Hippocampal formation (tissue), 2 donors: Measurements from ENCODE around the gene ANKS3.

Source experiments
- DNase-seq, 2 donors: peaks; one replicate each; lab custom pipeline; 2025; lab: John Stamatoyannopoulos, UW

ANKS3 gene

DNA sequence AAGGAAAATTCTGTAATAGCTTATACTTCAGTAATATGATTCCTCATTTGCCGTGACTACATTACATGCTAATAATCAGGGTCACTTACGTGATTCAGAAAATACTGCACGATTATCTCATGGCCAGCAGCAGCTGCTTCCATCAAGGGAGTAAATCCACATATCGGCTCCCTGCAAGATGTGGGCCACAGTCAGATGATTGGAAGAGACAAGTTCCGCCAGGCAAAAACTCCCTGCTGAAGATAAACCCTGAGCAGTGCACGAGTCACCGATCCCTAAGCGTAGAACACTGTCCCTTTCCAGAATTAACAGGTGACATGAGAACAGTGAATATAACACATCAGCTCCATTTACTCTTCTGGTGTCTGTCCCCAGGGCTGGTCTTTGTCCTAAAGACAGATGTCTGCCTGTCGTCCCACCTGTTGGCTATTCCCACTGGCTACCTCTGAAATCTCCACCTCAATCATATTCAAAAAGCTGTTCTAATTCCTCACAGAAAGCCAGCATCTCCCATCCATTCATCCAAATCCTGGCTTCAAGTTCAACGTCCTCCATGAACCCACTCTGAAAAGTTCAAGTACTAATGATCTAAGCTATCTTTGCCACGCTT lies 9.3 kb downstream of the ANKS3 start:
- DNase-seq = no peak

DNA sequence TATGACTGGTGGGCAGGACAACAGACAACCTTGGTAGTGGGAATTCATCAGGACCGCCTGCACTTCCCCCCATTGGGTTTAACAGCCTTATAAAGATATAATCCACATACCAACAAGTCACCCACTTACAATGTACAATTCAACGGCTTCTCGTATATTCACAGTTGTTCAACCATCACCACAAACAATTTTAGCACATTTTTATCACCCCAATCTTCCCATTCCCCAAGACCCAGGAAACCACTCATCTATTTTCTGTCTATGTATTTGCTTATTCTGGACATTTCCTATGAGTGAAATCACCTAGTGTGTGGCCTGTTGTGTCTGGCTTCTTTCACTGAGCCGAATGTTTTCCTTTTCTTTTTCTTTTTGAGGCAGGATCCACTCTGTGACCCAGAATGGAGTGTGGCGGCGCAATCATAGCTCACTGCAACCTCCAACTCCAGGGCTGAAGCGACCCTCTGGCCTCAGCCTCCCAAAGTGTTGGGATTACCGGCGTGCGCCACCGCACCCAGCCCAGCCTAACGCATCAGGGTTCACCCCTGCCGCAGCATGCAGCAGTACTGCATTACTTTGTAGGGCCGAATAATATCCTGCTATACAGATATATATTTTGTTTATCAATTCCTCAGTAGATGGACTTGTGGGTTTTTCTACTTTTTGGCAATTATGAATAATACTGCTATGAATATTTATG lies 10.9 kb downstream of the ANKS3 start:
- DNase-seq = no peak

DNA sequence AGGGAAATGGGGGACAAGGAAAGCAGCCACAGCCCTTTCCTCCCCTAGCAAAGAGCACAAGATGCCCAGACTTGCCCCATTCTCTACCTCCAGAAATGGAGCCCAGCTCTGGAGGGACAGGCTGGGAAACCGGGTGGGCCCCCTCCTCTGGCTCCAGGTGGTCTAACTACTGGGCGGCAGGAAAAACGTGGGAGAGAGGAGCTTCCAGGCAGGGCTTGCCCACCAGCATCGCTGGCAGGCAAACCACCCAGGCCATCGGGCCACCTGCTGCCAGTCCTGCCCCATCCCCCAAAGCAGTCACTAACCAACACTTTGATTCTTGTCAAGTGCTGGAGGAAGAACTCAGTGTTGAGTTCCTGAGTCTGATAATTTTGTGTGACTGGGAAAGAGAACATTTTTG lies 15.6 kb downstream of the ANKS3 start:
- no peak for DNase-seq

DNA sequence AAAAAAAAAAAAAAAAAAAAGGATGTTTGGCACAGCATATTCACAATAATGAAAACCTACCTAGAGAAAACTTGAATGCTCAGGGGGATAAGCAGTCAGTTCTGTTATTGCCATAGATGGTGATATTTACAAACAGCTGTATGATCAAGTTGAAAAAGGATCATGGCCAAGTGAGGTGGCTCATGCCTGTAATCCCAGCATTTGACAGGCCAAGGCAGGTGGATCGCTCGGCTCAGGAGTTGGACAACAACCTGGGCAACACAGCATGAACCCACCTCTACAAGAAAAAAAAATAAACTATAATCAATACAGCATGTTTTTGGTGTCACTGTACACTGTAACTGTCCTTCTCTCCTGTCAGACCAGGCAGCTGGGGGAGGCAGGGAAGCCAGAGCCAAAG lies 19.1 kb downstream of the ANKS3 start:
- DNase-seq = no peak

DNA sequence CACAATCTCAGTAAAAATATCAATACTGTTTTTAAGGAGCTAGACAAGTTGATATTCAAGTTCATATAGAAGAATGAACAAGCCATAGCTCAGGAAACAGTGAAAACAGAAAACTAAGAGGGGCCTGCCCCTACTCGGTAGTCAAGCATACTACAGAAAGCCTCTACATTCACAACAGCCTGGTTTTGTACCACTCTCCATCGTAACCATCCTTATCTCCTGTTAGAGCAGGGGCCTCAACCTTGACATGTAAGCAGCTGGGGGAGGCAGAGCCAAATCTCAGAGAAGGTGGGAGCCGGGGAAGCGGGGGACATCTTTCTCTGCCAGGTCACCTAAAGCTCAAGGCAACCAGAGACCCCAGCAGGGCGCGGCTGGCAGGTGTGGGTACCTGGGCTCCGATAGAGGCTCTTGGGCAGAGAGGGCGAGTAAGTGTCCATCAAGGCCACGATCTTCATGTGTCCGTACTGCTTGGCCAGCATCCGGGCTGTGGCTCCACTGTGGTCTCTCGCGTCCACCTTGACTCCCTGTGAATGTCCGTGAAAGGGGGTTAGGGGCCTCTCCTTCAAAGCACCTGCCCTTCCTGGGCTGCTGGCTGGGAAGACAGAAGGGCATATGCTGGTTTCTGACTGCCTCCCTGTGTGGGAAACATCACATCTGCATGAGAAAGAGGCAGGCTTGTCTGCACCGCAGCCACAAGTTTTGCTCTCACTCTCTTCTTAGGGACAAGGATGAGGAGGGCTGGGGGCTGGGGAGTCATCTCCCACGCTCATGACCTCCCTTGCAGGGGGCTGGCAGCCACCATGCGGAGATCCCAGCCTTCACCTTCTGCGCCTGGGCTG lies 20.2 kb downstream of the ANKS3 start:
- DNase-seq = no peak

DNA sequence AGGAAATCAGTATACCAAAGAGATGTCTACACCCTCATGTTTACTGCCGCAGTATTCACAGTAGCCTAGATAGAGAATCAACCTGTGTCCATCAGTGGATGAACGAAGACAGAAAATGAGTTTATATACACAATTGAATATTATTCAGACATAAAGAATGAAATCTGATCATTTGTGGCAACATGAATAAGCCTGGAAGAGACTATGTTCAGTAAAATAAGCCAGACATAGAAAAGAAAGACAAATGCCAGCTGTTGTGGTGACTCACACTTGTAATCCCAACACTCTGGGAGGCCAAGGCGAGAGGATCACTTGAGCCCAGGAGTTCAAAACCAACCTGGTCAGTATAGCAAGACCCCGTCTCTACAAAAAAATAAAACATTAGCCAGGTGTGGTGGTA lies 24.6 kb downstream of the ANKS3 start:
- no peak for DNase-seq

DNA sequence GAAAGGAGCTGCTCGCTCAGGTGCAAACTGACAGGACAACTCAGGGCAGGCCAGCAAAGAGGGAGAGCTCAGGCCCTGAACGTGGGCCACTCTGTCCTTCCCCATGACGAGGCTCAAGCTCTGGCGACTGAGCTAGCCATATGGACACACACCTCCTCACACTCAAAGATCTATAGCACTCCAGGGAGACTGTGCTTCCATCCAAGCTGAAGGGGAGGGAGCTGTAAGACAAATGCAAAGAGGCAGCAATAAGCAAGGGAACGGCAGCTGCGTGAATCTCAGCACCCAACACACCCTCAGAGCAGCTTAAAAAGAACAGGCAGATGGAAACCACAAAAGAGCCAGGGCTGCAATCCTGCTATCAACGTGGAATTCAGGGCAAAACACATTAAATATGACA lies 27.2 kb downstream of the ANKS3 start:
- DNase-seq = peak in 1 of 2 donors; percentile 34

DNA sequence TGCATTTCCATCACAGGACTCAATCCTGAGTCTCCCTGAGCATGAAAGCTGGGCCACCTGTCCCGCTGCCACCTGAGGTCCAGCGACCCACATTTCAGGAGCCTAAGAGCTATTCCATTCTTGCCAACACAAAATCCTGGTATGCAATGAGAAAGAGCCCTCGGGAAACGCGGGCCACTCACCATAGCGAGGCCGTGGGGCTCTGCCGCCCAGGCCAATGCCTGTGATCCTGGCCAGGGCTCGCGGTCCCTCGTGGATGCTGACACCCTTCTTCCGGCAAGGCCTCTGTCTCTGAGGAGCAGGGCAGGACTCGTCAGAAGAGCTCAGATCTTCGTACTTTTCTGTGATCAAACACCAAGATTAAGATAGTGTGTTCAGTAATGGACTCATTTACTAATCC lies 29.2 kb downstream of the ANKS3 start:
- no peak for DNase-seq

DNA sequence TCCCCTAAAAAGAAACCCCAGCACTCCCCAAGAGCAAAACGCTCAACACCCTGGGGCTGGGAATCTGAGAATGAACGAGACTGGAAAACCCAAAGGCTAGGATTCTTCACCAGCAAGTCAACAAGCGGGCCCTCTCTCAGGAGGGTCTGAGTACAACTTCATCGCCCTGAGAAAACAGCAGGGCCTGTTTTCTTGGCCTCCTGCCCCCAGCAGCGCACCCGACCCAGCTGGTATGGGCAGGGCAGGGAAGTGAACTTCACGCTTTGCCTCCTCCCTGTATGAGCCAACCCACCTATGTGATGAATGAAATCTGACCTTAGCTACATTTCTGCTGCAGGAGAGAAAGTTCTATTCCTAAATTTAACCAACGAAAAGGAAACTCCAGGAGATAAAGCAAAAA lies 29.6 kb downstream of the ANKS3 start:
- no peak for DNase-seq

DNA sequence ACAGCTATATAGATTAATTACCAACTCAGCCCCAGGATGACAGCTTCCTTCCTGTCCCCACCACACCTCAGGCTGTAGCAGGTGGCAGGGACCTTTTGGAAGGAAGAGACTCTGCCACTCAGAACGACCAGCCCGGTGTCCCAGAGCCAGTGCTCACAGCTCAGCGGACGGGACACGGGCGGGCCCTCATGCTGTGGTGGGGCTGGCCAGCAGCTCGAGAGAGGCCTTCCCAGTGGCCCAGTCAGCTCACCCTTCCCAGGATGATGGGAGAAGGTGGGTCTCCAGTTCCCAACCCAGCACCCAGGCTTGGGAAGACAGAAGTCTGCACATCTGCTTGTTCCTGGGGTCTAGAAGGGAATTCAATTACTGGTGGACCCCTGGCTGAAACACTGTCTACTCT lies 30.2 kb downstream of the ANKS3 start:
- DNase-seq = no peak

DNA sequence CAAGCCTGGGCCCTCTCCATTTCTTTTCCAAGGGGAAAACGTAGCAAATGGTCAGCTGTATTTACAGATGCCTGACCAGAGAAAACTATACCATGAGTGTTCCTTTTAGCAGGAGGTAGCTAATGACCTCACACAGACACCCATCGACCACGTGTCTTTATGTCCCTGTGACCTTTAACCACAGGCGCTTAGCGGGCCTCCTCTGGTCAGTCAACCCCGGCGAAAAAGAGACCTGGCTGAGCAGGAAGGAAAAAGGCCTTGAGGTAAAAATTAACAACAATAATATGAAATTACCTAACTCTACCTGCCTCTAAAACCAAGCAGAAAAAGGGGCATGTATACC lies 31.6 kb downstream of the ANKS3 start:
- DNase-seq = no peak

DNA sequence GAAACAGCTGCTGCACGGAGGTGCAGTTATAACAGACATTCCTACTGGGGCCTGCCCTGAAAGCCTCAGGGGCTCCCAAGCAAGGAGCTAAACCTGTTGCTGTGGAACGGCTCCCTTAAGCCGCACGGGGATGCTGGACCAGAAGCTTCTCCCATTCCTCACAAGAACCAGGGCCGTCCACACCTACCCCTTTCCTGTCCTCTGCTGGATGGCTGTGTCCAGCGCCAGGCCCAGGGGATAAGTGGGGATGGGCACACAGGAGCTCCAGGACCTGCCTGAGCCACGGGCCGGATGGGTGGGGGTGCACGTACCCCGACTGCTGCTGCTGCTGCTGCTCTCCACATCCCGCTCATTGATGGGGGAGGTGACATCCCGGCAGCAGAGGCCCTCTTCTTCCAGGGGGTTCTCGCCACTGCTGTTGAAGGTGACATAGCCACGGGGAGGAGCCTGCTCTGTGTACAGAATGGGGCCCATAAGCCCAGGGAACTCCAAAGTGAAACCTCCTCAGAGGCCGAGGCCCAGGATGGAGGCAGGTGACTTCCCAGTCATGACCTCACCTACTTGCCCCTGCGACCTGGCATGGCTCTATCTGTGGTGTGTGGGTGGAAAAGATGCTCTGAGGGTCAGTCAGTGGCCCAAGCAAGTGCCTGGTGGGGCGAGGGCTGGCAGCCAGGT lies 32.1 kb downstream of the ANKS3 start:
- no peak for DNase-seq

DNA sequence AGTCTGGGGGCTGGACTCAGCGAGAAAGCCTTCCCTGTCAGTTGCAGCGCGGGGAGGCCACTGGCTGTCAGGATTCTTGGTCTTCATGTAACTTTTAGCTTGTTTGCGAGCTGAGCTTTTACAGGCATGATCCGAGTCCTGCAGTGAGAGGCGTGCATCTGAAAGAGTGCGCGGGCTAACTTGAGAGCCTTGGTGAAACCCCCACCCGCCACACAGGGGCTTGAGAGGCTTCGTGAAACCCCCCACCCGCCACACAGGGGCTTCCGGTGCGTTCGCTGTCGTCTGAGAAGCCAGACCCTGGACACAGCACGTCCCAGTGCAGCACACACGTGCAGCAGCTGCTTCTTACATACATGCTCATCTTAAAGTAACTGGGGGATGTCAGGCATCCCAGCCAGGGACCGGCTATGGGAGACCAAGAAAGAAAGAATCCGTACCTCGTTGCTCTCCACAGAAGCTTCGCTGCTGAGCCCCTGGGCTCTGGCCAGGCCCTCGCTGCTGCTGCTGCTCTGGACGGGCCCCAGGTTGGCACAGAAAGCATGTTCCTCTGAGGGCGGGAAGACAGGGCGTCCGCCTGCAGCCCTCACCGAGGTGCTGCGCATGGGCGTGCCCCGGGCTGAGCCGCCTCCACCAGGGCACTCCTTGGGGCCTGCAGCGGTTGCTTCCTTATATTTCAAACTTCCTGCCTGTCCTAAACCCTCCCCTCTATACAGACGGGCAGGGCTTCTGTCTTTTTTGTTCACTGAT lies 32.9 kb downstream of the ANKS3 start:
- no peak for DNase-seq

DNA sequence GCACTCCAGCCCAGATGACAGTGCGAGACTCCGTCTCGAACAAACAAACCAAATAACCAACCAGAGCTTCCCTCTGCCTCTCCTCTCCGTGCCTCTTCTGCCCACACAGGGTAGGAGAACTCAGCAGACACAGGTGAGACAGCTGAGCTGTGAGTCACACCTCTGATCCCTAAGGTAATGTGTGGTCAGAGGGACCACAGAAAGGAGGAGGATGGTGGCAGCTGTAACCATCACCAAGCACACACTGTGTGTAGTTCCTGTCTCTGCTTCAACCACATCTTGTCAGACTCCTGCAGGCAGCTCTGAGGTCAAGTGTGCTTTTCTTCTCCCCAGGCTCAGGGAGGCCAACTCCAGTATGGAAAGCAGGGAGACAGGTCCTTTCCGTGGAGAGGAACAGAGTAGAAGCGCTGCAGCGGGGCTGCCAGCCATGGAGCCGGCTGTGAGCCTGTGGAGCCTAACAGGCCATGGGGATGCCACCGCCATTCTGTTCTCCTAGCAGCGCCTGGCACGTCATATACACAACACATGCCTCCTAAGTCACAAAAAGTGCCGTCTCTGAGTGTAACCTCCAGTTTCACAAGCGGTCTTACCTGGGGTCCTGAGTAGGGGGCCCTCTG lies 33.6 kb downstream of the ANKS3 start:
- no peak for DNase-seq

DNA sequence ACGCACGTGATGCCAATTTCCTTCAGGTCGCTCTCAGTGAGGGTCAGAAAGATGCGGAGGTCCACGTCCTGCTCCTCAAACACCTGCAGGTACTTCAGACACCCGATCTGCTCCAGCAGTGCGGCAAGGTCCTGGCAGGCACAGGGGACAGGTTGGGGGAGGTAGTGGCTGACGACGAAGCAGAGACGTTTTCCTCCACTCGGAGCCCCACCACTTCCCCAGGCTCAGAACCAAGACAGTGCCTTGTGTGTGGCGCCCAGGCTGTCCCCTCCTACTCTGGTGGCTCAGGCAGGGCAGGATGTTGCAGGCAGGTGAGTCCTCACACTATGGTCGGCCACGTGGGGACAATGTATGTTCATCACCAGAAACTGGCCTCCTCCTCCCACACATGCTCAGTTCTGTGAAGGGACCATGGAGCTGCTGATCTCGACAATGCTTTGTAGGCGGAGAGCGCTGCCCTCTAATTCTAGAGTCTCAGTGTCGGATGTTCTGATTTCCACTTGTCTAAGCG lies 35.0 kb downstream of the ANKS3 start:
- DNase-seq = no peak

DNA sequence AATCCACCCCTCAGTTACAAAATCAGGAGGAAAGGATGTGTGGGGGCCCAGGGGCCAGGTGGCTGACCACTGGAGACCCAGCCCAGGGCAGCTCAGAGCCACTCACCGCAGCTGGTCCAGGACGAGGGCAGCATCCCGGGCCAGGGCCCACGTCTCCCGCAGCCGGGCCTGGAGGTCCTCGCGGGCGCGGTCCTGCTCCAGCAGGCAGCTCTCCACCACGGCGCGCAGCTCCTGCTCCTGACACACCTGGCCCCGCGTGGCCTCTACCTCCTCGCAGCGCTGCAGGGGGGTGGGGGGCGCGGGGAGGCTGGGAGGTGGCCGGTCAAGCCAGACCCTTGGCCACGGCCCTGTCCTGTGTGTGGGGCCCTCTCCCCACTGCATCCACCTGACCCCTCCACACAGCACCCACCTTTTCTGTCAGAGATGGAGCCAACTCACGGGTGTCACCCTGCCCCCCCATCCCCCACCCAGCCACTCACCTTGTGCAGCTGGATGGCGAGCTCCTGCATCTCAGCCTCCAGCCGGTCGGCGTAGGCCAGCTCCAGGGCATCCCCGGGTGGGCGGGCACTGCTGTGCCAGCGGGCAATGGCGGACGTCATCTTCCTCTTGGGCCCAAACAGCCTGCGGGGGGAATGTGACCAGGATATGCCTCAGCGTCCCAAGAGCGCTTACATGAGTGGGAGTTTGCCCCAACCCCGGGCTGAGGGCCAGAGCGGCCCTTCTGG lies 35.6 kb downstream of the ANKS3 start:
- DNase-seq = no peak

DNA sequence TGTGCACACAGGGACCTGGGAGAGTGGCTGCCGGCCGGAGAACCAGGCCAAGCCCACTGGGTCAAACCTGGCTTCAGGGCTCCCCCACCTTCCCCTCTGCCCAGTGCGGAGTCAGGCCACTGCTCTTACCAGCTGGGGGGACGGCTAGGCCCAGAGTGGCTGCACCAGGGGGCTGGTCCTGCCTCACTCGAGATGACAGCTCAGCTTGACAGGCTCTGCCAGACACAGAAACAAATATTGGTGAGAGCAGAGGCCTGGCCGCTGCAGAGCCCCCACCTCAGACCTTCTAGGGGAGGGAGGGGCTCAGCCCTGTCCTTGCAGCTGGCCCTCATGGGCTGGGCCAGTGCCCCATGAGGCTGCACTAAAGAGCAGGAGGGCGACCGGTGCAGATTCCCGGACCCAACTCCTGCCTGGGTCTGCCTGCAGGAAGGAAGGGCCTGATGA lies 36.2 kb downstream of the ANKS3 start:
- DNase-seq = no peak

DNA sequence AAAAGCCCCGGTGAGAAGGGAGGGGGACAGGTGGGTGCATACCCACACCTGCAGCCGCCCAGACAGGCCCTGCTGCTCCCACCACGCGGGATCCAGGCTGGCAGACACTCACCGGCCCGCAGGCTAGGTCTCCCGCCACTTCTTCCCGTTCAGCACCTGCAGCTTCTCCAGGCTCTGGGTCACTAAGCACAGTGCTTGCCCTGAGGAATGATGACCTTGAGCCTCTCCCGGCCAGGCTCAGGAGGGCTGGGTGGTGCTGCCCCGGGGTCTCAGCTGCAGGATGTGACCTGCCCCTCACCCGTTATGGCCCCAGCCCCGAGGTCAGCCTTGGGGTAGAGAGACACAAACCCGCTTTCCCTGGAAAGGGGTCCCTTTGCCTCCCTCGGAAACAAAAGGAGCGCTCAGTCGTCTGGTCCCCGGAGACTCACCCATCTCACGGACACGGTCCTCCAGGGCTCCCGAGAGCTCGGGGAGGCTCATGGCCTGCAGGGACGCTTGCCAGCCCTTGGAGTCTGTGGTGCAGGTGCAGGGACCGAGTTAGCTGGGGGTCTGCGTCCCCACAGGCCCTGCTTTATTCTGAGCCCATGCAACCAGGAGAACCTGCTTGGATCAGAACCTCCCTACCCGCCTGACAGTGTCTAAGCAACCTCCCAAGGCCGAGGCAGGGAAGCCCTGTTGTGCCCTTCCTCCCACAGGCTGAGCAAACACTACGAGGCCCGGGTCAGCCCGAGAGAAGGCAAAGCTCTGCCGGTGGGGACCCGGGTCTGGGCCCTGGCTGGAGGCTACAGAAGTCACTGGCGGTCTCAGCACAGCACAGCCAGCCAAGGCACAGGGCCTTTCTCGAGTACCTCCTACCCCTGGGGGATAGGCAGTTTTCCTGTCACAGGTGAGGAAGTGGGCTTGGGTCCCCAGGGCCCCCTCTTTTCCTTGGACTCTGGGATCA lies 36.9 kb downstream of the ANKS3 start:
- no peak for DNase-seq

DNA sequence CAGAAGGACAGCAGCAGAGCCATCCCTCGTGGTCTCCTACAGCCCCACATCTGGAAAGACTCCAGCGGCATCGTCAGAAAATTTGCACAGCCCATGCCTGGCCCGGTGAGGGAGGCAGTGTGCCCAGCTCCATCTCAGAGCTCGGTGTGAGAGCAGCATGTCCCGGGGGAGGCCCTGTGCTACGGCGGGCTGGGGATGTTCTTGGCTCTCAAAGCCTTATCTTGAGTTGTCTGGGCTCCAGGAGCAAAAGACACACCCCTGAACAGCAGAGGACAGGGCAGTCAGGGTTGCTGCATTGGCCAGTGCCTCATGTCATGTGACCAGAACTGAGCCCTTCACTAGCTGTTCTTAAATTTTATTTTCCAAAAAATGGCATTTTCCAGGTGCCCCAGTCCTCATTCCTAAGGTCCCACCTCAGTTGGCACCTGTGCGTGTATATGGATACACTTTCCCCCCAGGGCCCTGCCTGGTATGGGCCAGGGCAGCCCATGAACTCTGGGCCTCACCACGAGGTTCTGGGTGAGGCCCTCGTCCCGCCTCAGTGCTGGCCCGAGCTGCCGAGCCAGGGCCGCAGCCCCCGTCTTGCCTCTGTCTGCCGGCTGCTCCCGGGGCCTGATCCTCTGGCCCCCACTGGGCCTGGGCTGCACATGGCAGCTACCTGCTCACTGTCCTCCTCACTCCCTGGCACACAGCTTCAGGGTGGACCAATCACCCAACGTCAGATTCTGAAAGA lies 37.7 kb downstream of the ANKS3 start:
- DNase-seq = no peak
